ENCODE data around the gene SH3D19. TPM values are rescaled to one million over a fixed set of nuclear protein-coding genes. Genes with fewer than 3 reads are reported as not detected.
A peak's percentile ranks its signal among the peaks of the same experiment; 100 is the strongest.

SH3D19 gene
- total RNA-seq, 4 donors from 2014 or later: 35.6 to 73.1 (median 50.5) TPM

DNA sequence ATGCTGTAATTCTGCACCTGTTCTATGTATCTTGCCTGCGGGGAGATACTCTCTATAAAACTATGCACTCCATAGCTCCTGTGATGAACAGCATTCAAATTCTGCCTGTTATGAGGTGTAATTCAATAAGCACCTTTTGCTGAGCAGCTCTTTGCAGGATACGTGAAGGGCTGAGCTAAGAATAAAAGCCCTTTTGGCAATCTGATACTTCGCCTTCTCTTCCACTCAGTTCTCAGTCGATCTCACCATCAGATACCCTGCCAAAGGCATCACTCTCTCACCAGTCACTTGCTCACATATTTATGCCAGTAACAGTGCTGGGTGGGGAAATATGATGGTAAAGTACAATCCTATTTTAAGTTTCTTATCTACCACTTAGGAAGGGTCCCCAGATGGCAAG, 158.8 kb downstream of the SH3D19 start:
- no peak overlapping the region for H3K4me3 ChIP-seq
- TF ChIP-seq, protein P1, sequence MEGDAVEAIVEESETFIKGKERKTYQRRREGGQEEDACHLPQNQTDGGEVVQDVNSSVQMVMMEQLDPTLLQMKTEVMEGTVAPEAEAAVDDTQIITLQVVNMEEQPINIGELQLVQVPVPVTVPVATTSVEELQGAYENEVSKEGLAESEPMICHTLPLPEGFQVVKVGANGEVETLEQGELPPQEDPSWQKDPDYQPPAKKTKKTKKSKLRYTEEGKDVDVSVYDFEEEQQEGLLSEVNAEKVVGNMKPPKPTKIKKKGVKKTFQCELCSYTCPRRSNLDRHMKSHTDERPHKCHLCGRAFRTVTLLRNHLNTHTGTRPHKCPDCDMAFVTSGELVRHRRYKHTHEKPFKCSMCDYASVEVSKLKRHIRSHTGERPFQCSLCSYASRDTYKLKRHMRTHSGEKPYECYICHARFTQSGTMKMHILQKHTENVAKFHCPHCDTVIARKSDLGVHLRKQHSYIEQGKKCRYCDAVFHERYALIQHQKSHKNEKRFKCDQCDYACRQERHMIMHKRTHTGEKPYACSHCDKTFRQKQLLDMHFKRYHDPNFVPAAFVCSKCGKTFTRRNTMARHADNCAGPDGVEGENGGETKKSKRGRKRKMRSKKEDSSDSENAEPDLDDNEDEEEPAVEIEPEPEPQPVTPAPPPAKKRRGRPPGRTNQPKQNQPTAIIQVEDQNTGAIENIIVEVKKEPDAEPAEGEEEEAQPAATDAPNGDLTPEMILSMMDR (IDR thresholded peaks at IDR 0.05 in 4 of 5, conservative IDR thresholded peaks at IDR 0.05 in 1 of 5): no peak
- TF ChIP-seq POLR2A (IDR thresholded peaks at IDR 0.05): no peak
- H3K9me3 ChIP-seq: no peaks in the 10 kb centered on the region
- DNase-seq: no peak
- no peaks in the 10 kb centered on the region for H3K36me3 ChIP-seq
- H3K27ac ChIP-seq: peak overlapping the region in 2 of 4 donors; percentile 7 to 15
- ATAC-seq: peak; percentile 59 to 62
- intact Hi-C loops (cut with DNase I; ENCODE audit: low total_unique reads): loop anchor here (10.0 kb wide), 1 partner anchor 158 kb away; the partner anchor contains the start of gene SH3D19
- in situ Hi-C loops (cut with MboI; ENCODE audit: low sequenced_read_pairs in 4 of 4): no loop called here
- peaks cover 4 to 21% of the 10 kb centered on the region in 2 donors for H3K4me1 ChIP-seq
- H3K27me3 ChIP-seq: no peaks in the 10 kb centered on the region

DNA sequence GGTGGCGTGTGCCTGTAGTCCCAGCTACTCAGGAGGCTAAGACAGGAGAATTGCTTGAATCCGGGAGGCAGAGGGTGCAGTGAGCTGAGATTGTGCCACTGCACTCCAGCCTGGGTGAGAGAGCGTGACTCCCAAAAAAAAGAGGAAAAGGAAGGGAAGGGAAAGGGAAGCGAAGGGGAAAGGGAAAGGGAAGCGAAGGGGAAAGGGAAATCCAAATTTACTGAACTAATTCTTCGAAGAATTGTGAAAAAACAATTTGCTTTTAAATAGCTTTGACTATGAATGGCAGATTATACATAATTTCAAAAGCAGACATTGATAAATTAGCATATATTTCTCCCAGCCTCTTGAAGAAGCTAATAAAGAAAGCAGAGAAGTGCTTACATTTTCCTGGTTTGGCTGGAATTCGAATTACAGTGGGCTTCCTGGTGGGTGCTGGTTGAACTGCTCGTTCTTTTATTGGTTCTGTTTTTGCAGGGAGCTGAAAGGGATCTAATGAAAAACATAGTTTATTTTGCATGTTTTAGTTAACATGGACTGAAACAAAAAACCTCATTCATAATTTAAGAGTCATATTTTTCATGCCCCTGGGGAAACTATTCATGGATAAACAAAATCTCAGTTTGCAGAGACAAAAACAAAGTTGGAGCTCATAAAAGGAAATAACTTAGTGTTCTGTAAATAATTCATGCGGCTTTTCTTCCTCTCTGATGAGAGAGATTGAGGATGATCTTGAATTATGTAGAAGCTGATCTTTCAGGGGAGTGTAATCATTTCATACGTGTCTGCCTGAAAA, 160.0 kb downstream of the SH3D19 start:
- Histone ChIP-seq H3K4me3 (no peak overlapping the region), H3K27ac (peak overlapping the region in 2 of 4 donors; percentile 7 to 35), H3K27me3 (no peaks in the 10 kb centered on the region), H3K36me3 (no peaks in the 10 kb centered on the region), H3K9me3 (no peaks in the 10 kb centered on the region), H3K4me1 (peaks cover 4 to 21% of the 10 kb centered on the region in 2 donors)
- intact Hi-C loops (cut with DNase I; ENCODE audit: low total_unique reads) (loop anchor here (10.0 kb wide), 1 partner anchor 159 kb away; the partner anchor contains the start of gene SH3D19), in situ Hi-C loops (cut with MboI; ENCODE audit: low sequenced_read_pairs in 4 of 4) (no loop called here)
- ATAC-seq (no peak), DNase-seq (no peak)
- TF ChIP-seq POLR2A (IDR thresholded peaks at IDR 0.05): no peak
- TF ChIP-seq, protein P1 (IDR thresholded peaks at IDR 0.05 in 4 of 5, conservative IDR thresholded peaks at IDR 0.05 in 1 of 5): no peak

DNA sequence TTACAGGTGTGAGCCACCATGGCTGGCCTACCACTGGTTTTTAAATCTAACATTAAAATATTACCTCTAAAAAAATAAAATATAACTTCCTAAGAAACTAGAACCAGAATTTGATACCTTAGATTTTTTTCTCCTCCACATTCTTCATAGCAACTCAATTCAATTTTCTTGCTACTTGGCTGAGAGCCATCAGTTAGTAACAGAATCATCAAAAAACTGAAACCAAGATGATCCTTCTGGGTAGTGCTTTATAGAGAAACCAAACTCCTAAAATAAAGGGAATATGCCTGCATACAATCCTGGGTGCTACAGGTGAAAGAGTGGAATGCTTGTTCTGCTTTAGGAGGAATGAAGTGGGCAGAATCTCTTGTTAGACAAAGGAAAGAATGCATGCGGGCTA, 161.6 kb downstream of the SH3D19 start:
- ATAC-seq (no peak), DNase-seq (no peak)
- H3K9me3 ChIP-seq: no peaks in the 10 kb centered on the region
- TF ChIP-seq, protein P1 (IDR thresholded peaks at IDR 0.05 in 4 of 5, conservative IDR thresholded peaks at IDR 0.05 in 1 of 5): no peak
- no peak for TF ChIP-seq POLR2A (IDR thresholded peaks at IDR 0.05)
- H3K27ac ChIP-seq: no peak overlapping the region
- intact Hi-C loops (cut with DNase I; ENCODE audit: low total_unique reads) (loop anchor here (10.0 kb wide), 1 partner anchor 161 kb away; the partner anchor contains the start of gene SH3D19), in situ Hi-C loops (cut with MboI; ENCODE audit: low sequenced_read_pairs in 4 of 4) (no loop called here)
- H3K4me3 ChIP-seq: no peak overlapping the region
- H3K27me3 ChIP-seq: no peaks in the 10 kb centered on the region
- no peaks in the 10 kb centered on the region for H3K36me3 ChIP-seq
- H3K4me1 ChIP-seq: peaks cover 4 to 17% of the 10 kb centered on the region in 2 donors

DNA sequence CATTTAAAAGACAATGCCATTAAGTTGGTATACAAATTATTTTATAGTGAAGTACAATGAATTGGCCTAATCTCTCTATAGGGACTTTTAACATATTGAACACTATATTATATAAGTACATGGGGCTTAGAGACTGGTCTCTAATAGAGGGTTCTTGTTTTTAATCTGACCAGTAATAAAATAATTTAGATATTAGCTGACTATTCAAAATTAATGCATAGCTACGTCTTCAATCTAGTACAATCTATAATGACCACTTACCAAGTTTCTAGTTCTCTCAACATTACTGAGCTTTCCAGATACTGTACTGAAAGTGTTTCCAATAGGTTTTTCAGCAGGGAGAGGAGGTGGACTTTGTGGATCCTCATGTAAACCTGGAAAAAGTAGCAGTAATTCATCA, 166.4 kb downstream of the SH3D19 start:
- ATAC-seq (no peak), DNase-seq (no peak)
- no peak overlapping the region for H3K27ac ChIP-seq
- in situ Hi-C loops (cut with MboI; ENCODE audit: low sequenced_read_pairs in 4 of 4): no loop called here
- H3K36me3 ChIP-seq: peaks cover 0 to 4% of the 10 kb centered on the region in 2 donors
- intact Hi-C loops (cut with DNase I; ENCODE audit: low total_unique reads): no loop called here
- H3K4me3 ChIP-seq: no peak overlapping the region
- no peaks in the 10 kb centered on the region for H3K9me3 ChIP-seq
- no peaks in the 10 kb centered on the region for H3K27me3 ChIP-seq
- TF ChIP-seq, protein P1 (IDR thresholded peaks at IDR 0.05 in 4 of 5, conservative IDR thresholded peaks at IDR 0.05 in 1 of 5): no peak
- H3K4me1 ChIP-seq: peaks cover 0 to 3% of the 10 kb centered on the region in 2 donors
